ENCODE measurements around the gene TJAP1. TPM values are rescaled to one million over a fixed set of nuclear protein-coding genes. Genes with fewer than 3 reads are reported as not detected.

Gene TJAP1
- total RNA-seq, 1 experiment from 2014 or later, result 17.3 TPM

DNA sequence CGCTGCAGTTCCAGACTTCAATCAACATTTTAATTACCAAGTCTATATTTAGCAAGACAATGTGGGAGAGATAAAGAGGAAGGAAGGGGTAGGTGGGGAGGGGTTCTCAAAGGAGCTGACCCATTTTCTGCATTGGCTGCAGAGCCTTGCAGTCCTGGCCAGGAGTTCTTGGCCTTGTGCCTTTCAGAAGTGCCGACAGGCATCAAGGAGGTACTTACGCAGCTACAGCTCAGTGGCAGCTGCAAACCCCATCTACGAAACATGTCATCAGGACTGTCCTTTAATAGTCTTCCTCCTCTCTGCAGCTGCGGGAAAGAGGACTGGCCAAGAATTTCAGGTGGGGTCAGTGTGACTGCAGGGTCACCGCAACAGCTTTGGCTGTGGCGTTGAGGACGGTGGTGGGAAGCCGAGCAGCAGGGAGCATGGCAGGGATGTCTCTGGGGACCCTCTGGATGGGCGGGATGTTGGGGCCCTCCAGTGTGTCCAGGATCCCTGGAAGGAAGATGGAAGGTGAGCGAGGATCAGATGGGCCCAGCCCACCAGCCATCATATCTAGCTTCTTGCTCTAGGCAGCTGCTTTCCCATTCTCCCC is 34.5 kb downstream of the TJAP1 start:
- H4K20me1 ChIP-seq (ENCODE audit: insufficient read depth, low read depth, low read length), result no peaks in the 10 kb centered on the region
- no peak for DNase-seq
- H3K79me2 ChIP-seq (ENCODE audit: low read length), result peaks cover 22% of the 10 kb centered on the region
- no peaks in the 10 kb centered on the region for H3K27me3 ChIP-seq (ENCODE audit: low read length)
- peaks cover 32% of the 10 kb centered on the region for H3K4me1 ChIP-seq (ENCODE audit: low read length)
- H3K9me2 ChIP-seq (replicated peaks; ENCODE audit: insufficient read depth, low read length), result no peaks in the 10 kb centered on the region
- no peak overlapping the region for H3K27ac ChIP-seq (ENCODE audit: low read length)
- H3K9me3 ChIP-seq (ENCODE audit: low read length), result no peaks in the 10 kb centered on the region
- H2AFZ ChIP-seq (ENCODE audit: low read length), result no peak overlapping the region
- H3K36me3 ChIP-seq (ENCODE audit: insufficient read depth, low read length), result peaks cover 3% of the 10 kb centered on the region; the same call in 1 of the 2 replicates
- H3K4me2 ChIP-seq (ENCODE audit: low read depth, low read length, poor library complexity, severe bottlenecking), result no peak overlapping the region
- no peak overlapping the region for H3K4me3 ChIP-seq (ENCODE audit: low read length)
- H3K9ac ChIP-seq (ENCODE audit: low read length), result no peak overlapping the region

DNA sequence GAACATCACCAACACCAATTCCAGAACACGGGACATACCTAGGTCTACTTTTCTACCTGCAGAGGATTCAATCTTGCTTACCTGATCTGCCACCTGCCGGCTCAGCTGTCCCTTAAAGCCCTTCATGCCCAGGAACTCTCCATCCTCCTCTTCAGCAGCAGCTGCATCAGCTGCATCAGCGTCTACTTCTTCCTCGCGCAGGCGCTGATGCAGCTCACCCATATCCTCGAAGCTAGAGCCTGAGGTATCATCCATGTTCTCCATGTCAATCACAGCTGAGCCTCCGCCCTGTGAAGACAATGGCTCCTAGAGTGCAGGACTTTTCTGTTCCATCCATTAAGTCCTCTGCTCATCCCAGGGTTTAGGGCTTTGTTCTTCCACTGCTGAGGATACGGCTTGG is 38.4 kb downstream of the TJAP1 start:
- peaks cover 24% of the 10 kb centered on the region for H3K36me3 ChIP-seq (ENCODE audit: insufficient read depth, low read length)
- peaks cover 52% of the 10 kb centered on the region for H3K79me2 ChIP-seq (ENCODE audit: low read length)
- H4K20me1 ChIP-seq (ENCODE audit: insufficient read depth, low read depth, low read length), result no peaks in the 10 kb centered on the region
- no peak overlapping the region for H3K27ac ChIP-seq (ENCODE audit: low read length)
- H3K9me2 ChIP-seq (replicated peaks; ENCODE audit: insufficient read depth, low read length), result no peaks in the 10 kb centered on the region
- H3K9ac ChIP-seq (ENCODE audit: low read length), result peak overlapping the region; percentile 84
- peaks cover 24% of the 10 kb centered on the region for H3K4me1 ChIP-seq (ENCODE audit: low read length)
- no peaks in the 10 kb centered on the region for H3K9me3 ChIP-seq (ENCODE audit: low read length)
- peak overlapping the region; percentile 83 for H3K4me3 ChIP-seq (ENCODE audit: low read length)
- H2AFZ ChIP-seq (ENCODE audit: low read length), result no peak overlapping the region
- H3K4me2 ChIP-seq (ENCODE audit: low read depth, low read length, poor library complexity, severe bottlenecking), result peak overlapping the region; percentile 90
- DNase-seq, result no peak
- H3K27me3 ChIP-seq (ENCODE audit: low read length), result no peaks in the 10 kb centered on the region

DNA sequence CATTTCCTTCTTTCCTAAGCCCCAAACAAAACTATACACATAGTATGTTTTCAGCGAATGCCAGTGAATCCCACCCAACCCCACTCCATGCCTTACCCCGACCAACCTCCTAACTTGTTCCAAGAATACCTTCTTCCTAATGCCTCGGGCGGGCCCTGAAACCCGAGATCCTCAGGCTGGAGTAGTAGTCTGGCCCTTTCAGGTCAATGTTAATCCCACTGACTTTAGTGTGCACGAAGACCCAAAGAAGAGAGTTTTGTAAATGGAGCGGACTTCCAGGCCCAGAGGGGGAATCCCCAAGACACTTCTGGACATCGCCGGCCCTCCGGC is 39.0 kb downstream of the TJAP1 start:
- peak overlapping the region; percentile 84 for H3K9ac ChIP-seq (ENCODE audit: low read length)
- peaks cover 24% of the 10 kb centered on the region for H3K4me1 ChIP-seq (ENCODE audit: low read length)
- peaks cover 52% of the 10 kb centered on the region for H3K79me2 ChIP-seq (ENCODE audit: low read length)
- peak overlapping the region; percentile 50 for H3K27ac ChIP-seq (ENCODE audit: low read length)
- no peaks in the 10 kb centered on the region for H3K27me3 ChIP-seq (ENCODE audit: low read length)
- no peaks in the 10 kb centered on the region for H3K9me2 ChIP-seq (replicated peaks; ENCODE audit: insufficient read depth, low read length)
- H2AFZ ChIP-seq (ENCODE audit: low read length), result peak overlapping the region; percentile 31; the same call in 1 of the 2 replicates
- H3K4me3 ChIP-seq (ENCODE audit: low read length), result peak overlapping the region; percentile 83
- DNase-seq, result no peak
- no peaks in the 10 kb centered on the region for H3K9me3 ChIP-seq (ENCODE audit: low read length)
- peaks cover 28% of the 10 kb centered on the region for H3K36me3 ChIP-seq (ENCODE audit: insufficient read depth, low read length)
- H3K4me2 ChIP-seq (ENCODE audit: low read depth, low read length, poor library complexity, severe bottlenecking), result peak overlapping the region; percentile 90
- no peaks in the 10 kb centered on the region for H4K20me1 ChIP-seq (ENCODE audit: insufficient read depth, low read depth, low read length)

DNA sequence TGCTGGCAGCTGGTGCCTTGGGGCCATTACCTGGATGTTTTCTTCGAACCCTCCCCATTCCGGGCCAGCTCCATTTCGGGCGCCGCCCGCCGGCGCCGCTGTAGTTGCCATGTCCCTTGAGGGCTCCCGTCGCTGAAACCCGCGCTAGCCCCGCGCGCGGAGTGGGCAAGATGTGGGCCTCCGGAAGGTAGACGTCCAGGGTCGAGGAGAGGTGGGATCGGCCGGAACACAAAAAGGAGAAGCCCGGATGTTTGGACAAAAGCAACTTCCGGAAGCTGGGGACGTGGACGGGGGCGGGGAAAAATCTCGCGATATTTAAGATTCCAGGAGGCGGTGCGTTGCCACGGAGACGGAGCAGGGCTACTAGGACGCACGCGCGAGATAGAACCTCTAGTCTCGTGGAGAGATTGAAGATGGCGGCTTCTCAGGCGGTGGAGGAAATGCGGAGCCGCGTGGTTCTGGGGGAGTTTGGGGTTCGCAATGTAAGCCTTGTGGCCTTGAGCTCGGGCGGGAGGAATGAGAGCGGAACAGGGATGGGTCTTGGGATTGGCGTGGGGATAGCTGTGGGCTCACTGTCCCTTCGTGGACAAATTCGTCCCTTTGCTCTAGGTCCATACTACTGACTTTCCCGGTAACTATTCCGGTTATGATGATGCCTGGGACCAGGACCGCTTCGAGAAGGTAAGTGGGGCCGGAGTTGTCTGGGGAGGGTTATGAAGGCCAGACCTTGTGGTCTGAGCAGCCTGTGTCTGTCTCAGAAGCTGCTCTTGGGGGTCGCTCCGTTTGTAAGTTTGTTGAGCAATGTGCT is 39.5 kb downstream of the TJAP1 start, which contains the start of the genes POLR1C and YIPF3:
Gene POLR1C, plus strand, starts transcription at position 393 of the 808 bp plus-strand sequence. Its CDS starts 21 bp downstream, at position 414.
Gene YIPF3, minus strand, starts transcription at position 230 of the 808 bp plus-strand sequence. Its CDS starts 119 bp downstream, at position 111.
- H4K20me1 ChIP-seq (ENCODE audit: insufficient read depth, low read depth, low read length), result no peaks in the 10 kb centered on the region
- peak within 1 kb of the TSS; percentile 50 for H3K27ac ChIP-seq (ENCODE audit: low read length)
- no peaks in the 10 kb centered on the region for H3K27me3 ChIP-seq (ENCODE audit: low read length)
- peaks cover 34% of the 10 kb centered on the region for H3K36me3 ChIP-seq (ENCODE audit: insufficient read depth, low read length)
- peak within 1 kb of the TSS; percentile 83 for H3K4me3 ChIP-seq (ENCODE audit: low read length)
- peak within 1 kb of the TSS; percentile 84 for H3K9ac ChIP-seq (ENCODE audit: low read length)
- H3K4me2 ChIP-seq (ENCODE audit: low read depth, low read length, poor library complexity, severe bottlenecking), result peak within 1 kb of the TSS; percentile 90
- H3K9me3 ChIP-seq (ENCODE audit: low read length), result no peaks in the 10 kb centered on the region
- peak; percentile 100 for DNase-seq
- peaks cover 52% of the 10 kb centered on the region for H3K79me2 ChIP-seq (ENCODE audit: low read length)
- H2AFZ ChIP-seq (ENCODE audit: low read length), result peak within 1 kb of the TSS; percentile 31; the same call in 1 of the 2 replicates
- no peaks in the 10 kb centered on the region for H3K9me2 ChIP-seq (replicated peaks; ENCODE audit: insufficient read depth, low read length)
- H3K4me1 ChIP-seq (ENCODE audit: low read length), result peaks cover 24% of the 10 kb centered on the region

DNA sequence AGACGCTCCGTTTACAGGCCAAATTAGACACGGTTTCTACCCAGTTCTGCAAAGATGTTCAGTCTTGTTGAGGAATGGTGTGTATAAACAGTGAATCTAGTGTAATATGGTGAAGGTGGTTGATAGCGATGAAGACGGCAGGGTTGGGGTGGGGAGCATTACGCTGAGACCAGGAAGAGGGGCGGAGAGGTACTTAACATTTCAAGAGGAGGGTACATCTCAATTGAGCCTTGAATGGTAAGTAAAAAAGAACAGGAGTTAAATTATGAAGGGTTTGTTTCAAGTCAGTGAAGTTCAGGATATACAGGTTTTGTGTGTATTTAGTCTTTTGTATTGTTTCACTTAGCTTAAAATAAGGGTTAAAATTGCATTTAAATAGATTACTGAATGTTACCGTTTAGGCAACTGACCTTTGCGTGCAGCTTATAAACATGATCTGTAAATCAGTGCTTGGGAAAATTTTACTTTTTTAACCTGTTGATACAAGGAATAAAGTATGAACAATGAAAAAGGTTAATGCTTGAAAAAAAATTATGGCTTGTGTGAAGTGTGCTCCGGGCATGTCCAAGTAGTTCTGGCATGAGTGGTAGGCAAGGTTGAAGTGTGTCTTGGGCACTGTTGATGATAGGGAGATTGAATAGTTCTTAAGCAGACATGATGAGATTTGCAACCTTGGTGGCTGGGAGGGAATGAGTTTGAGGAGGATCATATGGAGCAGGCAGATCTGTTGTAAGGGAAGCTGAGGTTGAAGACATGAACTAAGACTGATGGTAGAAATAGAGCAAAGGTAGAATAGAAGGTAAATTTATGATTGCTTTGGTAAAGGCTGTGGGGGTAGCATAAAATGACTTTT is 40.4 kb downstream of the TJAP1 start:
- H3K4me2 ChIP-seq (ENCODE audit: low read depth, low read length, poor library complexity, severe bottlenecking), result peak overlapping the region; percentile 79
- peak overlapping the region; percentile 83 for H3K4me3 ChIP-seq (ENCODE audit: low read length)
- H3K9me3 ChIP-seq (ENCODE audit: low read length), result no peaks in the 10 kb centered on the region
- peaks cover 52% of the 10 kb centered on the region for H3K79me2 ChIP-seq (ENCODE audit: low read length)
- peaks cover 24% of the 10 kb centered on the region for H3K4me1 ChIP-seq (ENCODE audit: low read length)
- H3K9ac ChIP-seq (ENCODE audit: low read length), result peak overlapping the region; percentile 84
- no peaks in the 10 kb centered on the region for H3K9me2 ChIP-seq (replicated peaks; ENCODE audit: insufficient read depth, low read length)
- no peaks in the 10 kb centered on the region for H3K27me3 ChIP-seq (ENCODE audit: low read length)
- H3K27ac ChIP-seq (ENCODE audit: low read length), result peak overlapping the region; percentile 45; the same call in 1 of the 2 replicates
- H4K20me1 ChIP-seq (ENCODE audit: insufficient read depth, low read depth, low read length), result no peaks in the 10 kb centered on the region
- H2AFZ ChIP-seq (ENCODE audit: low read length), result 0 out of 2 replicates have a peak overlapping the region, but pooled peaks have one; percentile 2
- DNase-seq, result peak; percentile 70
- peaks cover 42% of the 10 kb centered on the region for H3K36me3 ChIP-seq (ENCODE audit: insufficient read depth, low read length)

DNA sequence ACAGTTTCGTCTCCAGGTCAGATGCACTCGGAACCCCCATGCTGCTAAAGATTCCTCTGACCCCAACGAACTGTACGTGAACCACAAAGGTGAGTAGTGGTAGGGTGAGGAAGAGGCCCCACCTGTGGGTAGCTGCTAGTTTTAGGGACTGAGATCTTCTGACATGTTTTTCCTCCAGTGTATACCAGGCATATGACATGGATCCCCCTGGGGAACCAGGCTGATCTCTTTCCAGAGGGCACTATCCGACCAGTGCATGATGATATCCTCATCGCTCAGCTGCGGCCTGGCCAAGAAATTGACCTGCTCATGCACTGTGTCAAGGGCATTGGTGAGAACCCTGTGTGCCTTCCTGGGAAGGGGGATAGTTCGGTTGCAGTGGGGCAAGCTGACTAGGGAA is 42.7 kb downstream of the TJAP1 start:
- peaks cover 58% of the 10 kb centered on the region for H3K36me3 ChIP-seq (ENCODE audit: insufficient read depth, low read length)
- H3K79me2 ChIP-seq (ENCODE audit: low read length), result peaks cover 47% of the 10 kb centered on the region
- no peak overlapping the region for H3K27ac ChIP-seq (ENCODE audit: low read length)
- no peak overlapping the region for H3K9ac ChIP-seq (ENCODE audit: low read length)
- H3K27me3 ChIP-seq (ENCODE audit: low read length), result no peaks in the 10 kb centered on the region
- H4K20me1 ChIP-seq (ENCODE audit: insufficient read depth, low read depth, low read length), result no peaks in the 10 kb centered on the region
- no peak overlapping the region for H2AFZ ChIP-seq (ENCODE audit: low read length)
- no peak for DNase-seq
- no peaks in the 10 kb centered on the region for H3K9me2 ChIP-seq (replicated peaks; ENCODE audit: insufficient read depth, low read length)
- no peaks in the 10 kb centered on the region for H3K9me3 ChIP-seq (ENCODE audit: low read length)
- no peak overlapping the region for H3K4me2 ChIP-seq (ENCODE audit: low read depth, low read length, poor library complexity, severe bottlenecking)
- H3K4me1 ChIP-seq (ENCODE audit: low read length), result peaks cover 24% of the 10 kb centered on the region
- no peak overlapping the region for H3K4me3 ChIP-seq (ENCODE audit: low read length)

DNA sequence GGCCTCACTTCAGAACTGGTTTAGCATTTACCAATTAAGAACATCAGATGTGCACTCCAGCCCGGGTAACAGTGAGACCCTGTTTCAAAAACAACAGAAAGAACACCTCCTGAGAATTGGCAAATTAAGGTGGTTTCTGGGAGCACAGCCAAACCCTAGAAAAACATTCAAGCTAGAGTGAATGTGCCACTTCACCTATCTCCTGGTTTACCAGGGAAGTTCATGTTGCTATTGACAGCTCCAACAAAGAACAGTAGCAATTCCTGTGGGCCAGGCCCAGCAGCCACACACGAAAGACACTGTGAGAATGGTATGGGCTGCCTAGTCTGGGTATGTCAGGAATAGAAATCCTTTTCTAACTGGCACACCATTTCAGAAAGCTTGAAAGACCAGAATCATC is 44.5 kb downstream of the TJAP1 start:
- Histone ChIP-seq H3K4me1 (ENCODE audit: low read length) (peaks cover 14% of the 10 kb centered on the region), H3K27me3 (ENCODE audit: low read length) (no peaks in the 10 kb centered on the region), H3K9me2 (replicated peaks; ENCODE audit: insufficient read depth, low read length) (no peaks in the 10 kb centered on the region), H3K4me3 (ENCODE audit: low read length) (no peak overlapping the region), H2AFZ (ENCODE audit: low read length) (no peak overlapping the region), H3K36me3 (ENCODE audit: insufficient read depth, low read length) (peaks cover 66% of the 10 kb centered on the region), H3K27ac (ENCODE audit: low read length) (no peak overlapping the region), H3K79me2 (ENCODE audit: low read length) (peaks cover 31% of the 10 kb centered on the region), H3K4me2 (ENCODE audit: low read depth, low read length, poor library complexity, severe bottlenecking) (no peak overlapping the region), H3K9ac (ENCODE audit: low read length) (no peak overlapping the region), H4K20me1 (ENCODE audit: insufficient read depth, low read depth, low read length) (no peaks in the 10 kb centered on the region; the same call in 1 of the 2 replicates), H3K9me3 (ENCODE audit: low read length) (no peaks in the 10 kb centered on the region)
- DNase-seq, result no peak
